GM15510 (cell line): ENCODE measurements around the gene DSTYK.

ENCODE experiments used
- POLR2A ChIP-seq: IDR thresholded peaks from 3 replicates; pipeline ENCODE4 v1.6.1; 2011; ENCODE audit warnings: borderline replicate concordance; ENCODE audit not compliant: insufficient read length; ENCODE audit errors: extremely low read depth

The DSTYK gene

DNA sequence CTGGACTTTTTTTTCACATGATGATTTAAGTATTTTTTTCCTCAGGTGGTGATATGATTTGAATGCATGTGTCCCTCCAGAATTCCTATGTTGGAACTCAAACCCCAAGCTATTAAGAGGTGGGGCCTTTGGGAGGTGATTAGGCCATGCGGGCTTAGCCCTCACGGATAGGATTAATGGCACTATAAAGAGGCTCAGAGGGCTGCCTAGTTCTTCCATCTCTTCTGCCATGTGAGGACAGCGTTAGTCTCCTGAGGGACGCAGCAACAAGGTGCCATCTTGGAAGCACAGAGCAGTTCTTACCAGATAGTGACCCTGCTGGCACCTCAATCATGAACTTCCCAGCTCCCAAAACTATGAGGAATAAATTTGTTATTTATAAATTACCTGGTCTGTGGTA, 71.4 kb downstream of the DSTYK start:
- TF ChIP-seq POLR2A: no peak

DNA sequence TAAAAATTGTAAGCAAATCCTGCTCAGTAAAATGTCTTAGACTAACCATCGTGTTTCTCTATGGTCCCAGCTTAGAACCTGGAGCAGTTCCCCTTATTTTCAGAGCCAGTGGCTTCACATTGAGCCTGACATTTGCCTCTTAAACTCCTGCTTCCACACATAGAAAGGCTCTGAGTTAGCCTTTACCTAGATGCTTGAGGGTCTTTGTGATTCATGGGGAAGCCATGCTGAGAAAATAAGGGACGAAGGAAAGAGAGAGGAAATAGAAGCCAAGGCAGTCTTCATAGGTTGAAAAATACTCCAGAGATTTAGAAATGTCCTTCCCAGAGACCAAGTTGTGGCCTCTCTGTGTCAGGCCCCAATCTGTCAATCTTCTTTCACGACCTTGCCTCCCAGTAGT, 73.6 kb downstream of the DSTYK start:
- no peak for TF ChIP-seq POLR2A

DNA sequence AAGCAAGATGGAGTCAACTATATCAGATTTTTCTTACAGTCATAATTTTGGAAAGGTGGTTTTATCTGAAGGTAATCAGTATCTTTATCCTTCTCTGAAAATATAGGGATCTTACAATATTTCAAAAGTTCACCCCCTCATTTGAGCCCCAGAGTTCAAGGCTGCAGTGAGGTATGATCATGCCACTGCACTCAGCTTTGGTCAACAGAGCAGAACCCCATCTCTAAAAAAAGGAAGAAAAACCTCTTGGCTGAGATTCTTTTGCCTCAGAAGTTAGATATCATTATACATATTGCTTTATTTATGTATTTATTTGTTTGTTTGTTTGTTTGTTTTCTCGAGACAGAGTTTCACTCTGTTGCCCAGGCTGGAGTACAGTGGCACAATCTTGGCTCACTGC, 78.2 kb downstream of the DSTYK start:
- no peak for TF ChIP-seq POLR2A

DNA sequence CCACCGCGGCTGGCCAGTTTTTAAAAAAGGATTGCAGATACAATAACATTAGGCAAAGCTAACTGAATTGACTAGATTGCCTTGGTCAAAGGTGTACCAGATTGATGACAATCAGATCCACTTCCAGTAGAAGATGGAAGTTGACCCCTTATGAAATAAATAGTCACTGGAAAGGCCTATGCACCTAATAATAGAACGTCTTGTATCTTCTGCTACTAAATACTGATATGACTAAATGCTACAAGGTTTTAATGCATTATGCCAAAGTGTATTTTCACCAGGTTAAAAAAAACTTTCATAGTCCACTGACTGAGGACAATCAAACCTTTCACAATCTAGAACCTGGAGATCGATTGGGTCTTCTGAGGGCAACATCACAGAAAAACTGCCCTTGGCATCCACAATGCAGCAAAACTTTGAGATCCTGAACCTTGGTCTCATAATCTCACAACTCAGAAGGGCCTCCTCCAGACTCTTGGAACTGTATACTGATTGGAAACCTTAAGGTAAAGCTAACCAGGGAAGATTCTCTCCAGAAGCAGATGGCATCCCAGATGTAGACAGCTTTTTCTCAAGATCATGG, 82.0 kb downstream of the DSTYK start:
- TF ChIP-seq POLR2A: no peak

DNA sequence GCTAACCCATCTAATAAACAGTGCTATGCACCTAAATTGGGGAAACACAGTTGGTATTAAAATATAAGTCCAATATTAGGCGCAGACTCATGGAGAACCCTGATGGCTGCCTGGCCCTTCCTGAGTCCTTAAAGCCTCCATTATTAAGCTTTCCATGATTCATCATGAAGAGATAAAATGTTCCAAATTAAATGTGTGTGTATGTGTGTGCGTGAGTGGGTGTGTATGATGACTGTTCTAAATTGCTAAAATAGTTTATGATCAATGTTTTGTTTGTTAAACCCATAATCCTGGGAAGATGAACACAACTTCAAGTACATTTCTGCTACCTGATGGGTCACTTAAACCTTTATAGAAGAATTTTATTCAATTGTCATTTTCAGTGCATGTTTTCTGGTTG, 83.5 kb downstream of the DSTYK start:
- no peak for TF ChIP-seq POLR2A

DNA sequence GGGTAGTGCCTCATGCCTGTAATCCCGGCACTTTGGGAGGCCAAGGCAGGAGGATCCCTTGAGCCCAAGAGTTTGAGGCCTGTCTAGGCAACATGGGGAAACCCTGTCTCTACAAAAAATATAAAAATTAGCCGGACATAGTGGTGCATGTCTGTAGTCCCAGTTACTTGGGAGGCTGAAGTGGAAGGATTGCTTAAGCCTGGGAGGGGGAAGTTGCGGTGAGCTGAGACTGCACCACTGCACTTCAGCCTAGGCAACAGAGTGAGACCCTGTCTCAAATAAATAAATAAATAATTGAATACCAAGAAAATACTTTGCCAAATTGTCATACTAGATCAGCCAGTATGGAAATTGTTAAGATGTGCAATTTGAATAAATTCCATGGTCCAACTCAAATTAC, 83.9 kb downstream of the DSTYK start:
- no peak for TF ChIP-seq POLR2A

DNA sequence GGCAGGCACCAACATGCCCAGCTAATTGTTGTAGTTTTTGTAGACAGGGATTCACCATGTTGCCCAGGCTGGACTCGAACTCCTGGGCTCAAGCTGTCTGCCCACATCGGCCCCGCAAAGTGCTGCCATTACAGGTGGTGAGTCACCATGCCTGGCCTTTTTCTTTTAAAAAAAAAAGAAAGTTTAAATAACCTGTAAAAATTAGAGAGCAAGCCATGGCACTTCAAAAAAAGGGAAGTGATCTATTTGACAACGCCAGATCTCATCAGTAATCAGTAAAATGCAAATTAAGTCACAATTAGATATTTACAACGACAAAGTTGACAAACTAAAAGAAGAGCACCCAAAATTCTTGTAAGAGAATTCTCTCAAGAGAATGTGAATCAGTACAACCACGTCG, 86.8 kb downstream of the DSTYK start:
- TF ChIP-seq POLR2A: no peak

DNA sequence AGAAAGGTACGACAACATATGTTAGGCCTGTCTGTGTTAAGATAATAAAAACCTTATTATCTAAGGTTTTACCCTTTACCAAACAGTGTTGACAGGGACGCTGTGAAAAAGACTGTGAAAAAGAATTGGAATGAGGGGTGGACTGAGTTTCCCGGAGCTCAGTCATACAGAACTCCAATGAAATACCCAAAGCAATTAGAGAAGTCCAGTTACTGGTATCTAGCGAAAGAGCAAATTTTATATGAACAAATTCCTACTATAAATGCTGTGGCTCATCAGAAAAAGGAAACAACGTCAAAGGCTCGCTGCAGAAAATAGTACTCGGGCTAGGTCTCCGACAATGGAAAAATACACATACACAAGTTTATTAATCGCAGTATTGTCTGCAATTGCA, 89.0 kb downstream of the DSTYK start:
- TF ChIP-seq POLR2A: no peak

DNA sequence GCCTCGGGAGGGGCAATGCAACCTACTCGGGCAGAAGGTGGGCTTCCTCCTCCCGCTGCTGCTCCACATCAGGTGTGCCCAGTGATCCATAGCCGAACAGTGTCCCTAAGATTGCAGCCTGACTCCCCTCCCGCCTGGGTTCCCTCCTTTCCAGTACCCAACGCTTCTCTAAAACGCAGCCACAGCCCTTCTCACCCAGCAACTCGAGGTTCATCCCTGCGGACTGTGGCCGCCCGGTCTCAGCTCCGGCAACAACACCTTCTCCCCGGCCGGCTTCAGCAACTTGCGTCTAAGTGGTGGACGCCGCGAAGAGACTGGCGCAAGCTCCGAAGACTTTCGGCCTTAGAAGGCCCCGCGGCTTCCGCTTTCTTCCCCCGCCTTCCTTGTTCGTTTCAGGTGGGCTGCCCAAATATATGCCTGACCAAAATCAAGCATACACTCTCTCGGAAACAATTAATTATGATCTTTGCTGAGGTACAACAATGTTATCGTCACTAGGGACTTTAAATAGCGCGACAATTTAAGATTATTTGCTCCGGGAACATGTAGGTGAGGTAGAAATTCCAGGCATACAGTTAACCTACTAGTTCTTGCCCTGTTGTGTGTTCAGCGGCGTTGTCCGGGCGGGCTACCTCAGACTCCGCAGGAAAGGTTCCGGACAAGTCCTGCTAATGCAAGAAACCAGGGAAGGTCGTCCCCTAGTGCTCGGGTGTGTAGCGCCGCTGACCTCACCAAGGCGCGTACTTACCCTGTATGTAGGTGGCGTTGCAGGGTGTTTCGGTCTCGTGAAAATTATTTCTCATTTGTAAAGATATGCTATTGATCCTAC, 89.6 kb downstream of the DSTYK start, which contains the start of gene RBBP5:
TSS of gene RBBP5 (minus strand) at position 319 of the 829 bp plus-strand sequence. CDS start at position 214, 105 bp downstream.
- peak; percentile 87 for TF ChIP-seq POLR2A

DNA sequence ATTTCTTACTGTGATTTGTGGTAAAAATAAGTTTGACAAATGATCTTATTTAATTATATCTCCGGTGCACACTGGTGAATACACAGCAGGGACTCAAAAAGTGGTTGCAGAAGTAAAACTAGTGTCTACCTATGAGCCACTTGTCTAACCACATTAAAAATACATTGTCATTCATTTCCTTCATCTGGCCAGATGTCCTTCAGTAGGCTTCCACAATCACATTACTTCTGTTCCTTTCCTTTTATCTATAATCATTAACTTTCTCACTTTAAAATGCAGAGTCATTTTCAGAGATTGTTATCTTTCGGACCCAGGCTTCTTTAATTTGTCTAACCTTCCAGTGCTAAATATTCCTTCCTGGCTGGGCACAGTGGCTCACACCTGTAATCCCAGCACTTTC, 92.8 kb downstream of the DSTYK start:
- no peak for TF ChIP-seq POLR2A

DNA sequence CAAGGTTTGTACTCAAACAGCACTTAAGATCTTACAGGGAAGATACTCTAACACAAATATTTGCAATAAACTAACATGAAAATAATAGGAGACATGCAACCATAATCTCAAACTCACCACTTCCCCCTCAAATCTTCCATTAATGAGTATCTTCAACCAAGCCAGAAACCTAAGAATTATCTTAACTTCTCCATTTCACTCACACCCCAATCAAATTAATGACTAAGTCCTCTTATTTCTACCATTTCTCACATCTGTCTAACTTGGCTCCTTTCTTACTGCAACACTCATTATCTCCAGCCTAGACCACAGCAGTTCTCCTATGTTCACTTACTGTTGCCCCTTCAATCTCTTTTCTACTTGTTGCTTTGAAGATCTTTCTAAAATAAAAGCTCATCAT, 100.1 kb downstream of the DSTYK start:
- TF ChIP-seq POLR2A: no peak

DNA sequence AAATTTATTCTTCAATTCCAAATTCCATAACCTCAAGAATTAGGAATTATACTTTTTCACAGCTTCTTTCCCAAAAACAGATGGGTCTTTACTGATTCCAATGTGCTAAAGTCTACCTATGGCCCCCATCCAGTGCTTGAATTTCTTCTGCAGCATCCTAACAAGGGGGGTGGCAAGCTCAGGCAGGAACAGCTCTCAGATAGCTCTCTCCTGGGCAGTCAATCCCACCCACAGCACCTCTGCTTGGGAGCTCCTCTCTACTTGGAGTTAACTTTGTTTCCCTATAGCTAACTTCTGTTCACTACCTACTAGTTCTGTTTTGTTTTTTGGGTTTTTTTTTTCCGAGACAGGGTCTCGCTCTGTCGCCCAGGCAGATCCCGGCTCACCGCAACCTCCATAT, 101.8 kb downstream of the DSTYK start:
- no peak for TF ChIP-seq POLR2A

DNA sequence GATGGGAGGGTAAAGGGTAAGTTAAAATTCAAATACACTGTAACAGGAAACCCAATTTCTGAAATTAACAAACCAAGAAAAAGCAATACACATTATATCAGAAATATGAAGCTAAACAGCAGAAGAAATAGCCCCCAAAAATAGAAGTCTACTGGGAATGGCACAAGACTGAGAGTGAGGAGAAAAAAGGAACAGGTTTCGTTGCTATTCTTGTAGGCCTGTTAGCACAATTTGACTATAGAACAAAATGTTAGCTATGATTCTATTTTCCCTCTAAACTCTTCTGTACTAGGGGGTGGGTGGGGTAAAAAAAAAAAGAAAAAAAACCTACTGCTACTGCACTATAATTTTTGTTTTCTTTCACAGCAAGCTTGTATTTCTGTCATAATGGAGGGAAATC, 102.2 kb downstream of the DSTYK start:
- TF ChIP-seq POLR2A: no peak

DNA sequence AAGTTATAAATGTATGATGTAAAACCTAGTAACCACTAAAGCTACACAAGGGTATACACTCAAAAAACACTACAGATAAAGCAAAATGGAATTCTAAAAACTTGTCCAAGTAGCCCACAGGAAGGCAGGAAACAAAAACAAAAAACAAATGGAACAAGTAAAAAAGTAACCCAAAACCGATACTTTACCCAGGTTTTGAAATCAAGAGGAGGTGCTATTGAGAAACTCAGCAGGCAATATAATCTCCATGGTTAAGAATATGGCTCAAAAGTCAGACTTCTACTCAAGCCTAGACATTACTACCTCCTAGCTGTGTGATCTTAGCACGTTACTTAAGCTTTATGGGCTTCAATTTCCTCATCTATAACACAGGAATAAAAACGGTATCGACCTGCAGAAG, 103.0 kb downstream of the DSTYK start:
- TF ChIP-seq POLR2A: no peak

DNA sequence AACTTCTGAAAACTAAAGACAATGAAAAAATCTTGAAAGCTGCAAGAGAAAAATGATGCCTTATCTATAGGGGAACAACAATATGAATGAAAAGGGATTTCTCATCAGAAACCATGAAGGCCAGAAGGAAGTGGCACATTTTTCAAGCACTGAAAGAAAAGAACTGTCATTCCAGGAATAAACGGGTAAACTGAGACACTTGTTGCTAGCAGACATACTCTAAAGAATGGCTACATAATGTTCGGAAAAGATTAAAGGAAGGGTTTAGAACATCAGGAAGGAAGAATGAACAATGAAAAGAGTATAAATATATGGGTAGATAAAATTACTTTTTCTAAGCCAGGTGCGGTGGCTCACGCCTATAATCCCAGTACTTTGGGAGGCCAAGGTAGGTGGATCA, 104.2 kb downstream of the DSTYK start:
- no peak for TF ChIP-seq POLR2A

DNA sequence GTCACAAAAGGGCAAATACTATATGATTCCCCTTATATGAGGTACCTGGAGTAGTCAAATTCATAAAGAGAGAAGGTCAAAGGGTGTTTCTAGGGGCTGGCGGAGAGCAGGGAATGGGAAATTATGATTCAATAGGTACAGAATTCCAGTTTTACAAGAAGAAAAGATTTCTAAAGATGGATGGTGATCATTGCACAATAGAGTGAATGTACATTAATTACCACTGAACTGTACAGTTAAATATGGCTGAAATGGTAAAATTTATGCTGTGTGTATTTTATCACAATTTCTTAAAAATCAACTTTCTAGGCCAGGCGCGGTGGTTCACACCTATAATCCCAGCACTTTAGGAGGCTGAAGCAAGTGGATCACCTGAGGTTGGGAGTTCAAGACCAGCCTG, 109.1 kb downstream of the DSTYK start:
- TF ChIP-seq POLR2A: no peak
